RWPE2 (cell line): ENCODE measurements around the gene SLC25A25.

ENCODE experiments used
- ATAC-seq: fragments of 200-7000 bp; cut with Tn5 transposase; 3 replicates; pipeline ENCODE4 v1.9.1; 2021; ENCODE audit warnings: low read depth
- DNase-seq: peaks from one replicate; pipeline ENCODE4 v3.0.0-alpha.2; 2020; ENCODE audit warnings: low spot score
- H3K27ac ChIP-seq: fragments of 450-650 bp; 2 replicates; pipeline ENCODE4 v1.5.1; 2017; ENCODE audit warnings: mild to moderate bottlenecking; ENCODE audit not compliant: poor library complexity, severe bottlenecking
- H3K27me3 ChIP-seq: fragments of 250-450 bp; sonication (Bioruptor Pico); 2 replicates; pipeline ENCODE4 v1.5.1; 2021; ENCODE audit warnings: mild to moderate bottlenecking, moderate library complexity; ENCODE audit not compliant: insufficient read depth, poor library complexity, severe bottlenecking
- H3K36me3 ChIP-seq: fragments of 250-450 bp; sonication (Bioruptor Pico); 2 replicates; pipeline ENCODE4 v1.5.1; 2020; ENCODE audit warnings: low read depth, mild to moderate bottlenecking, moderate library complexity
- H3K4me1 ChIP-seq: fragments of 250-450 bp; sonication (Bioruptor Pico); 2 replicates; pipeline ENCODE4 v1.5.1; 2021; ENCODE audit warnings: mild to moderate bottlenecking, moderate library complexity; ENCODE audit not compliant: insufficient read depth, poor library complexity, severe bottlenecking
- H3K4me3 ChIP-seq: fragments of 250-450 bp; sonication (Bioruptor Pico); 2 replicates; pipeline ENCODE4 v1.5.1; 2021; ENCODE audit warnings: mild to moderate bottlenecking, moderate library complexity; ENCODE audit not compliant: severe bottlenecking
- H3K9me3 ChIP-seq: fragments of 250-450 bp; sonication (Bioruptor Pico); 2 replicates; pipeline ENCODE4 v1.5.1; 2021; ENCODE audit warnings: mild to moderate bottlenecking, moderate library complexity; ENCODE audit not compliant: severe bottlenecking
- TF ChIP-seq, protein P1 (sequence below): fragments of 450-650 bp; IDR thresholded peaks from one replicate; pipeline ENCODE4 v1.5.1; 2017; ENCODE audit warnings: mild to moderate bottlenecking, moderate library complexity; ENCODE audit not compliant: poor library complexity, severe bottlenecking

Gene SLC25A25

DNA sequence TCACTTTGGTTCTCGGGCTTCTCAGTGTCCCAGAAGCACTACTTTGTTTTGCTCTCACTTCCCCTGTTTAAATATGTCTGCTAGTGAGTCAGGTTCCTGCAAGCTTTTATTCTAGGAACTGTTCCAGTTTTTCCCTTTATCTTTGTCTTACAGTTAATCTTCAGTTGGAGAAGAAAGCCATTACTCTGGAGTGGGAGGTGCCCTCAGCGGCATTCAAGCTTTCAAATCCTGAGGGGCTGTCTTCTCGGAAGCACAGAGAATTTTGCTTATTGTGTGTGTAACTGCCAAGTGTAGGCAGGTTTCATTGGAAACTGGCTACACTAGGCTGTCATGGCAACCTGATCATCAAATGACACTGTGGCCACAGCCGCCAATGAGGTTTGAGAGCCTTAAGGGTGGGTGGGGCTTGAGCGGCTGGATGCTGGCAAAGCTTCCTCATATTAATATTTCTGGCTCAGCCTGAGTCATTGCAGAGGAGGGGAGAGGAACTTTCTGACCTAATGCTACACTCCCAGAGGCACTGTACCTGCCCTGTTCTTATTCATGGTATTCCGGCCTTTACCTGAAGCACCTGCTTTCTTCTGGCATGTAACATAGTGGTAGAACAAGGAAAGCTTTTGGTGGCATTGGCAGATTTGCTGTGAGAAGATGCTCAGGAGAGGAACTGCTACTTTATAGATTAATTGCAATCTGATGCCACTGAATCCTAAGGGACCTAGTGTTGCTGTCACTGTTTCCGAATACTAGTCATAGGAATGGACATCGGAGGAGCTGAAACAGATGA, 26.3 kb downstream of the SLC25A25 start:
- no peaks in the 10 kb centered on the region for H3K9me3 ChIP-seq
- H3K36me3 ChIP-seq = no peaks in the 10 kb centered on the region; the same call in 1 of the 2 replicates
- H3K27ac ChIP-seq = peak overlapping the region; percentile 59
- H3K4me1 ChIP-seq = peaks cover 20% of the 10 kb centered on the region
- DNase-seq = peak; percentile 93
- no peaks in the 10 kb centered on the region for H3K27me3 ChIP-seq
- peak; percentile 82 for ATAC-seq
- TF ChIP-seq, protein P1, sequence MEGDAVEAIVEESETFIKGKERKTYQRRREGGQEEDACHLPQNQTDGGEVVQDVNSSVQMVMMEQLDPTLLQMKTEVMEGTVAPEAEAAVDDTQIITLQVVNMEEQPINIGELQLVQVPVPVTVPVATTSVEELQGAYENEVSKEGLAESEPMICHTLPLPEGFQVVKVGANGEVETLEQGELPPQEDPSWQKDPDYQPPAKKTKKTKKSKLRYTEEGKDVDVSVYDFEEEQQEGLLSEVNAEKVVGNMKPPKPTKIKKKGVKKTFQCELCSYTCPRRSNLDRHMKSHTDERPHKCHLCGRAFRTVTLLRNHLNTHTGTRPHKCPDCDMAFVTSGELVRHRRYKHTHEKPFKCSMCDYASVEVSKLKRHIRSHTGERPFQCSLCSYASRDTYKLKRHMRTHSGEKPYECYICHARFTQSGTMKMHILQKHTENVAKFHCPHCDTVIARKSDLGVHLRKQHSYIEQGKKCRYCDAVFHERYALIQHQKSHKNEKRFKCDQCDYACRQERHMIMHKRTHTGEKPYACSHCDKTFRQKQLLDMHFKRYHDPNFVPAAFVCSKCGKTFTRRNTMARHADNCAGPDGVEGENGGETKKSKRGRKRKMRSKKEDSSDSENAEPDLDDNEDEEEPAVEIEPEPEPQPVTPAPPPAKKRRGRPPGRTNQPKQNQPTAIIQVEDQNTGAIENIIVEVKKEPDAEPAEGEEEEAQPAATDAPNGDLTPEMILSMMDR = no peak
- no peak overlapping the region for H3K4me3 ChIP-seq

DNA sequence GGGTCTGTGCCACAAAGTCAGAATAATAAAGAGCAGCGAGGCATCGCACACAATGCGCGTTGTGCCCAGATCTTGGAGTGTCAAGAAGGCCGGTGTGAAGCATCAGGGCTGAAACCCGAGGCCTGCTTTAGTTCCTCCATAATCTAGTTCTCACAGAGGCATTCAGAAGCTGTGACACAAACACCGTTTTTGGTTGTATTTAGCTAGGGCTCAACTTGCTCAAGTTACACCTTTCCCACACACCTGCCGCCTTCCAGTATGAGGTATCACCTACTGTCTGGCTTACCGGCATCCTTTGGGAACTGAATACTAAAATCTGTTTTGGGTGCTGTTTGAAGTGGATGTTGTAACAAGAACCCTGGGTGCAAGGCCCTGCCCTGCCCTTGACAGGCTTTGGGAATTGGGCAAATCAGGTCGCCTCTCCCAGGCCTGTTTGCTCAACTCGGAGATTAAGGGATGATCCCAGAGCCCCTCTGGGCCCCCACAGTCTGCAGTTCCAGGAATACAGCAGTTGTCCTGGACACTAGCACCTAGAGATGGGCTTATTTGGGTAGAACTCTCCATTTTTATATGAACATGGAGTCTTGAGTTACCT, 27.0 kb downstream of the SLC25A25 start:
- no peak for DNase-seq
- no peak overlapping the region for H3K27ac ChIP-seq
- no peak overlapping the region for H3K4me3 ChIP-seq

DNA sequence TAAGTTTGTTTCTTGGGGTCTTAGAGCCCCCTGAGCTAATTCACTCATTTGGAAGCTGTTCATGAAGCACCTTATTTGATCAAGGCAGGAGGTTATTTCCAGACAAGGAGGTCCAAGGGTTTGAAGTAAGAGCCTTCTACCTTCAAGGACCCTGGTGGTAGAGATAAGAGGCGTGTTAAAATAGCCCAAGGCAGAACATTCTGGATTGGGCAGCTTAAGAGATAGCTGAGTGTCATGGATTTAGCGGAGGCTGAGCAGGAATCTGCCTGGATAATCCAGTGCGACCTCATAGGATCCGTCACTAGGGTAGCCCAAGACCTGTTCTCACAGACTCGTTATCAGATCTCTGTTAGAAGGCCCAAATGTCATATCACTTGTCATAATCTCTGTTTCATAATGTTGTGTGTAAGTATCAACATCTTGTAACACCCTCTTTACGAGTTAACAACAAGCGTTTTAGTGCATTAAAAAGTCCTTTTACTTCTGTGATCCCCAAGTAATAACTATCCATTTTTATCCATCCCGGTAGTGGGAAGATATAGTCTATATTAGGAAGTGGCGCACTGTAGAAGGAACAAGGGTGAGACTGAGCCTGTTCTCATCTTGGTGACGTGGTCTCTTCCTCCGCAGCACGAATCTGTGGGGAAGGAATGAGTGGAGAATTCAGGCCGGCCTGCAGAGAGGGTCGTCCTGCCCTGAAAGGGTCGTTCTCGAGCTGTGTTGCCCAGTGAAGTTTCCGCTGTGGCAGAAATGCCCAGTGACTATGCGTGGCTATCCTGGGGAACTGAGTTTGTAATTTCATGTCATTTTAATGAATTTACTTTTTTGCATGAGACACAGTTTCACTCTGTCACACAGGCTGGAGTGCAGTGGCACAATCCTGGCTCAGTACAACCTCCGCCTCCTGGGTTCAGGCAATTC, 28.8 kb downstream of the SLC25A25 start:
- Histone ChIP-seq H3K27me3 (no peaks in the 10 kb centered on the region), H3K4me3 (no peak overlapping the region), H3K4me1 (peaks cover 27% of the 10 kb centered on the region), H3K27ac (peak overlapping the region; percentile 74), H3K36me3 (peaks cover 8% of the 10 kb centered on the region), H3K9me3 (no peaks in the 10 kb centered on the region)
- TF ChIP-seq, protein P1 = no peak
- no peak for ATAC-seq
- DNase-seq = no peak

More for the DNA sequence above, 27.0 kb downstream of the SLC25A25 start:
- H3K9me3 ChIP-seq = no peaks in the 10 kb centered on the region
- peaks cover 27% of the 10 kb centered on the region for H3K4me1 ChIP-seq
- ATAC-seq = no peak
- no peaks in the 10 kb centered on the region; the same call in 1 of the 2 replicates for H3K36me3 ChIP-seq
- no peaks in the 10 kb centered on the region for H3K27me3 ChIP-seq
- TF ChIP-seq, protein P1 = no peak

DNA sequence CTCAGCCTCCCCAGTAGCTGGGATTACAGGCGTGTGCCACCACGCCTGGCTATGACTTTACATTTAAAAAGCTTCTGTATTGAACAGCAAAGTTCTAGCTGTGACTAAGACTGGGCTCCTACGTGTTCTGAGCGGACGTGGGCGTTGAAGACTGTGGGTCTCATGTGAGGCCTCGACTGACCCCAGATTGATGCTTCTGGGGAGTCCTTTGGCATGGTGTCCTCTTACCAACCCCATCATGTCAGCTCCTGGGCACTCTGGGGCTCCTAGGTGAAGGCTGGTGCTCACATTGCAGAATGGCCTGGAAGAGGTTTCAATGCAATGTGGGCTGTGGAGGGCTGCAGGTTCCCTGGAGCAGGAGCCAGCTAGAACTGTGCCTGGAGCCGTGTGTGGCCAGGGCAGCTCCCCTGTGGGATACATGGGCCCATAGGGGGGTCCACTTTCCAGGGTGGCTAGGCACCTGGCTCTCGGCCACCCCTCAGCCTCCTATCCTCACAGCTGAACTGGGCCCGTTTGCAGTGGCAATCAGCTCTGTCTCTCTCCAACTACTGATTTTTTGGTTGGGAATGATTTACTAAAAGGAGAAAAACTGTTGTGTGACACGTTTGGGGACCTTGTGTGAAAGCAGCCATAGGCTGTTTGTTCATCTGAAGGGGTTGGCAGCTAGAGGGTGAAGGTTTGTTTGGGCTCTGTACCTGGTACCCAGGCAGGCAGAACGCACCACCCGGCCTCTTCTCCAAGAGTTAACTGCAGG, 29.7 kb downstream of the SLC25A25 start:
- Histone ChIP-seq H3K4me1 (peaks cover 27% of the 10 kb centered on the region), H3K27me3 (no peaks in the 10 kb centered on the region), H3K36me3 (peaks cover 11% of the 10 kb centered on the region), H3K9me3 (no peaks in the 10 kb centered on the region), H3K4me3 (no peak overlapping the region), H3K27ac (peak overlapping the region; percentile 74)
- ATAC-seq (no peak), DNase-seq (no peak)
- TF ChIP-seq, protein P1 = no peak
